ENCODE data around the gene SCN4A.

The SCN4A gene

GRCh38 chr17:63954402-63955063 lies 18.2 kb downstream of the SCN4A start:
- peak in 1 of 5 donors; percentile 44 for DNase-seq

- peak in 1 of 5 donors; percentile 20 for DNase-seq
These were observed 21.5 kb downstream of the SCN4A start for GRCh38 chr17:63950940-63951907.

- DNase-seq, result no peak
These were observed 23.0 kb downstream of the SCN4A start for GRCh38 chr17:63949576-63950250.

- DNase-seq, result no peak
These were observed 24.2 kb downstream of the SCN4A start for GRCh38 chr17:63948521-63948920.

GRCh38 chr17:63947711-63948330 lies 24.9 kb downstream of the SCN4A start:
- no peak for DNase-seq

GRCh38 chr17:63946440-63947363 lies 26.0 kb downstream of the SCN4A start:
- DNase-seq, result peak in 4 of 5 donors; percentile 30 to 67 (median 46)

GRCh38 chr17:63945784-63946439 lies 26.8 kb downstream of the SCN4A start:
- DNase-seq, result no peak

- DNase-seq, result no peak
These were observed 27.8 kb downstream of the SCN4A start for GRCh38 chr17:63944736-63945499.

GRCh38 chr17:63943745-63944144 lies 29.0 kb downstream of the SCN4A start:
- DNase-seq, result no peak

- DNase-seq, result no peak
These were observed 30.3 kb downstream of the SCN4A start for GRCh38 chr17:63942309-63942985.

- no peak for DNase-seq
These were observed 31.0 kb downstream of the SCN4A start for GRCh38 chr17:63941751-63942150.

- no peak for DNase-seq
These were observed 31.6 kb downstream of the SCN4A start for GRCh38 chr17:63941162-63941561.

GRCh38 chr17:63940584-63940983 lies 32.1 kb downstream of the SCN4A start:
- no peak for DNase-seq

GRCh38 chr17:63939884-63940283 lies 32.8 kb downstream of the SCN4A start:
- DNase-seq, result no peak

- no peak for DNase-seq
These were observed 33.3 kb downstream of the SCN4A start for GRCh38 chr17:63939401-63939800.

GRCh38 chr17:63937920-63938319 lies 34.8 kb downstream of the SCN4A start:
- DNase-seq, result no peak

GRCh38 chr17:63937319-63937718 lies 35.4 kb downstream of the SCN4A start:
- no peak for DNase-seq

- DNase-seq, result no peak
These were observed 38.3 kb downstream of the SCN4A start for GRCh38 chr17:63934183-63935112.

- DNase-seq, result no peak
These were observed 39.1 kb downstream of the SCN4A start for GRCh38 chr17:63933598-63933997.

Measured in T-helper 1 cell (primary cell).